Mesodermal cell (in vitro differentiated cells): ENCODE results near the gene SMARCB1.

Experiments
- H3K27ac ChIP-seq: 2 replicates; pipeline ENCODE4 v1.7.0; 2013; ENCODE audit warnings: mild to moderate bottlenecking, low read depth, low read length, moderate library complexity; ENCODE audit not compliant: severe bottlenecking
- H3K36me3 ChIP-seq: 2 replicates; pipeline ENCODE4 v1.7.1; 2013; ENCODE audit warnings: mild to moderate bottlenecking, low read length, moderate library complexity; ENCODE audit not compliant: control insufficient read depth, insufficient read depth
- H3K4me1 ChIP-seq: one replicate; pipeline ENCODE4 v1.7.1; 2013; ENCODE audit warnings: mild to moderate bottlenecking, low read length; ENCODE audit not compliant: insufficient read depth, control insufficient read depth, poor library complexity, severe bottlenecking
- H3K4me3 ChIP-seq: 2 replicates; pipeline ENCODE4 v1.7.0; 2013; ENCODE audit warnings: low read length, control low read depth, mild to moderate bottlenecking; ENCODE audit not compliant: insufficient read depth, poor library complexity, severe bottlenecking; ENCODE audit errors: extremely low read depth
- H3K9me3 ChIP-seq: 2 replicates; pipeline ENCODE4 v1.7.1; 2013; ENCODE audit warnings: mild to moderate bottlenecking, low read length, moderate library complexity; ENCODE audit not compliant: control insufficient read depth
- WGBS, 2 experiments: methylation state at CpG; one replicate each; pipeline ENCODE4 v1.1.5; 2013; ENCODE audit warnings: missing lambda C conversion rate in 2 of 2; ENCODE audit not compliant: insufficient coverage in 2 of 2; 5-methylcytosine and 5-hydroxymethylcytosine counted together

The SMARCB1 gene

DNA sequence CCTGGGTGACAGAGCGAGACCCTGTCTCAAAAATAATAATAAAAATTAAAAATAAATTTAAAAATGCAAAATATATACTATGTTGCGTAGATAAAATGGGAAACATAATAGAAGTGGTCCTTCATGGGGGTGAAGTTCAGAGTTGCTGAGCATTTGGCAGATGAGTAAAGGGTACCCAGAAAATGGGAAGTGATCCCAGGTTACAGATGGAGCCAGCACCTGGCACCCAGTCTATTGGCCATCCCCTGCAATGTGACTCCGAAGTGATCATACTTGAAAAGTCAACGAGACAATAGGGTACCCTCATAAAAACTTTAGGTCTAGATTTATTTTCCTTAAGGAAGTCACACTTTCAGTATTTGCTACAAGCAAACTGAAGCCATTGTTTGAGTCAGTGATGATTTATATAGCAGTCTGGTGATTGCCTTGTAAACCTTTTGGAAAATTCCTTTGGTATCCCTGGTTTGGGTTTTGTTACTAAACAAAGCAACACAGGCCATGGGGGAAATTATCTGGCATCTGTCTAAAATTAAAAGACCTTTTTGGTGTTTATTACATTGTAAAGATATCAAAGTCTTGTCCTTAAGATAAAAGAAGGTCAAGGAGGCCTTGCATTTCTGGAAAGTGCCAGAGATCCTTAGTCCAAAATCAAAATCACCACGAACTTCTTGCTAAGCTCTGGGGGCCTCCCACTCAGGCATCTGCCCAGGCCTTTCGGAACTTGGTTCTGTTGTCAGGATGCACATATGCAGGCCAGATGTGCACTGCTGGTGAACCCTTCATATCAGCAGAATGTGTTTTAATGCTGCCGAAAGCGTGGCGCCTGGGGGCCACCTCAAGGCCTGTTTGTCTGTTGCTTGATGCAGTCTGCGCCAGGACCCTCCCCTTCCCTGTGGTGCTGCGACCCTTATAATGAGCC is 4.3 kb downstream of the SMARCB1 start:
- H3K4me1 ChIP-seq = peaks cover 10% of the 10 kb centered on the region
- H3K9me3 ChIP-seq = no peaks in the 10 kb centered on the region
- no peak overlapping the region for H3K27ac ChIP-seq
- peaks cover 72% of the 10 kb centered on the region for H3K36me3 ChIP-seq
- H3K4me3 ChIP-seq = no peak overlapping the region
- 95% methylated on average over 8 to 9 of the region's 11 CpGs for WGBS, 2 experiments

DNA sequence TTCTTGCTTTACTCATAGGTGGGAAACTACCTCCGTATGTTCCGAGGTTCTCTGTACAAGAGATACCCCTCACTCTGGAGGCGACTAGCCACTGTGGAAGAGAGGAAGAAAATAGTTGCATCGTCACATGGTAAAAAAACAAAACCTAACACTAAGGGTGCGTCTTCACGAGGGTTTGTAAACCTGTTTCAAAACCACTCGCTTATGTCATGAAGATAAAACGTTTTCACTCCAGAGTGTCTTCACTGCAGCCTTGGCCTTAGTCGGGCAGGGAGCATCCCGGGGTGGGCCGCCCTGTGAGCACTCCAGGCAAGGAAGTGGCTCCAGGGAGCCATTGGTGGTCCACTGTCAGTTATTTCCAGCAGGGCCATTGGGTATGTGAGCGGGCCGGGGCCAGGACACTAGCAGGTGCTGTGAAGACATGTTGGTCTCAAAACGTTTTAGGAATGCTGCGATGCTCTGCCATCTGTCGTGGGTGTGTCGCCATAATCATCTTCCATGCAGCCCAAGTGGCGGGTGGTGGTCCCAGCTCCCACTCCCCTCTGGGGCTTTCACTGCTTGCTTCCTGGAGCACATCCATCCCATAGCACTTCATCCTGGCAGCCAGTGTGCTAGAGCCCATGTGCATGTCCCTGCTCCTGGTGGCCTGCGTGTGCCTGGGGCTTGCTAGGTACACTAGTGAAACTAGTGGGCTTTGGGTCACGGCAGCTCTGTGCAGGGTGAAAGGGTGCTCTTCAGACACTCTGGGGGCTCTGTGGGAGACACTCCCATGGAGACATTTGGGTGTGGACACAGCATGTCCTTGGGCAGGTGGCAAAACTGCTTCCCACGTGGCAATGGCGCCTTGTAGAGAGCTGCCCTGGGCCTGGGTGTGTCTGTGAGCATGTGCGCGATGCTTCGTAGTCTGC is 5.2 kb downstream of the SMARCB1 start:
- Histone ChIP-seq H3K4me1 (peaks cover 5% of the 10 kb centered on the region), H3K27ac (no peak overlapping the region)

GRCh38 chr22:23793326-23793725 is 6.6 kb downstream of the SMARCB1 start:
- H3K4me1 ChIP-seq = peaks cover under 1% of the 10 kb centered on the region
- no peak overlapping the region for H3K27ac ChIP-seq
- H3K4me3 ChIP-seq = no peak overlapping the region
- peaks cover 86% of the 10 kb centered on the region for H3K36me3 ChIP-seq
- 97 to 98% methylated on average over 6 to 7 of the region's 8 CpGs for WGBS, 2 experiments
- no peaks in the 10 kb centered on the region for H3K9me3 ChIP-seq

More for the DNA sequence above, 5.2 kb downstream of the SMARCB1 start:
- Histone ChIP-seq H3K36me3 (peaks cover 80% of the 10 kb centered on the region), H3K9me3 (no peaks in the 10 kb centered on the region), H3K4me3 (no peak overlapping the region)
- 97% methylated on average over 23 to 24 of the region's 25 CpGs for WGBS, 2 experiments

DNA sequence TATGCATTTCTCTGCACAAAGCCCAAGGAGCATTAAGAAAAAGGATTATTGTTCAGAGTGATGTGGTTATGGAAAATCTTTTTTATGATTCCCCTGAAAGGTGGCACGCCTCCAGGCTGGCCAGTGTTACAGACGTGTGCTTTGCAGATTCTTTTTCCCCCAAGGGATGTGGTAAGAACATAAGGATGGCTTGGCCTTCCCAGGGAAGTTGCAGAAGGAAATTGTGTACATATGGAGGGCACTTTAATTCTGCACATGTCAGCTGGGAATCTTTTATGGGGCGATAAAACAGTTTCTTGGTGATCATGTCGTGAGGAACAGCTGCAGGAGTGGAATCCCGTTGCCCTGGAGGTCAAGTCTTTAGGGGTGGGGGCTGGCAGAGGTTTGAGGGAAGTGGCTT is 9.7 kb downstream of the SMARCB1 start:
- 100% methylated on average over 4 to 5 of the region's 5 CpGs for whole genome bisulfite sequencing, 2 experiments
- Histone ChIP-seq H3K36me3 (peaks cover 89% of the 10 kb centered on the region), H3K27ac (no peak overlapping the region)

GRCh38 chr22:23800297-23801237 is 13.8 kb downstream of the SMARCB1 start:
- no peak overlapping the region for H3K4me3 ChIP-seq
- H3K36me3 ChIP-seq = peaks cover 92% of the 10 kb centered on the region
- H3K4me1 ChIP-seq = no peaks in the 10 kb centered on the region
- H3K27ac ChIP-seq = no peak overlapping the region
- 94 to 97% methylated on average over 17 to 18 of the region's 18 CpGs for WGBS, 2 experiments
- H3K9me3 ChIP-seq = no peaks in the 10 kb centered on the region

More for the DNA sequence above, 9.7 kb downstream of the SMARCB1 start:
- Histone ChIP-seq H3K9me3 (no peaks in the 10 kb centered on the region), H3K4me3 (no peak overlapping the region), H3K4me1 (no peaks in the 10 kb centered on the region)

- no peaks in the 10 kb centered on the region for H3K4me1 ChIP-seq
- 89 to 97% methylated on average over 11 of the region's 11 CpGs for WGBS, 2 experiments
- peaks cover 92% of the 10 kb centered on the region for H3K36me3 ChIP-seq
- H3K4me3 ChIP-seq = no peak overlapping the region
- H3K27ac ChIP-seq = no peak overlapping the region
- H3K9me3 ChIP-seq = no peaks in the 10 kb centered on the region
Observed at GRCh38 chr22:23801238-23801821, 14.6 kb downstream of the SMARCB1 start.

DNA sequence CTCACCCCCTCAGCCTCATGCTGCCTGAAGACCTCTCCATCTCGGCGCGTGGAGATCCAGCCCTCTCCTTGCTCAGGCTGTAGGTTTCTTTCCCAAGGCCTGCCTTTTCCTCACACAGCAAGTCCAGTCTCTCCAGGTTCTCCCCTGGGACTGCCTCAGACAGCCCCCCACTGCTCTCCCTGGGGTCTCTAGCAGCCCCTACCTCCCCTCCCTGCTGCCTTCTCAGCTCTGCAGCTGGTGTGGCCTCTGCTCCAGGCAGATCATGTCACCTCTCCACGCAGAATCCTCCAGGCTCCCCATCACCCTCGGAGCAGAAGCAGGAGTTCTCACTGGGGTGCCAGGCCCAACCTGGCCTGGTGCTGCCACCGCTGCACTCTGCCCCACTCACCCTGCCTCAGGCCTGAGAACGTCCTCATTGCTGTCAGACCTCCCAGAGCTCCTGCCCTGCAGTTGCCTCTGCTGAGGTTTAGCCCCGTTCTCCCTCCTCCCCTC is 15.2 kb downstream of the SMARCB1 start:
- peaks cover 91% of the 10 kb centered on the region for H3K36me3 ChIP-seq
- H3K27ac ChIP-seq = no peak overlapping the region
- no peaks in the 10 kb centered on the region for H3K9me3 ChIP-seq
- no peaks in the 10 kb centered on the region for H3K4me1 ChIP-seq
- WGBS, 2 experiments = 95 to 97% methylated on average over 3 to 8 of the region's 8 CpGs
- H3K4me3 ChIP-seq = no peak overlapping the region

DNA sequence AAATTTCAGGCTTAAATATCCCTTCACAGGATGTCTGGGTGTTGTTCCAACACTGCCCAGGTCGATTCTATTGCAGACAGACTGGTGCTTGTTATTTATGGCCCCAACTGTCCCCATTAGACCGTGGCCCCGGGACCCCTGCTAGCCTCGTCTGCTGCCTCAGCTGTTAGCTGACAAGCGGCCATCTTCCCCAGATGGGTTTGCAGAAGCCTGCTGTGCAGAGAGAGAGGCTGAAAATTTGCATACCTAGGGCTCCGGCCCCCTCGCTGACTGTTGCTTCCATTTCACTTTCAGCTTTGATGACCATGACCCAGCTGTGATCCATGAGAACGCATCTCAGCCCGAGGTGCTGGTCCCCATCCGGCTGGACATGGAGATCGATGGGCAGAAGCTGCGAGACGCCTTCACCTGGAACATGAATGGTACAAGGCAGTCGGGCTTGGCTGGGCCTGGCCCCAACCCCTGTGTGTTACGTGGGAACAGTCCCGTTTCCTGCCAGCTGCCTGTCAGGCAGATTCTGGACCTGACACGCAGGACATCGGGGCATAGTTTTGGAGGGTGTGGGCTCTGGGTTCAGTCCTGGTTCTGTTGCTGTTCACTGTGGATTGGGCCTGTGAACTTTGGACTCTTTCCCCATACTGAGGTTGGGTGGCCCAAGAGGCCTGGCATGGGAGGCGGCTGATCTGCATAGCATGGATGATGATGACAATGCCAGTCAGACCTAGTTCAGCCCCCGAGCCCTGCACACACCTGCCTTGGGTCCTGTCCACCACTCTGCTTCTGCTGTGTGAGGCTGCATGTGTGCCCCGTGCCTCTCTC is 16.4 kb downstream of the SMARCB1 start:
- Histone ChIP-seq H3K27ac (no peak overlapping the region), H3K4me3 (no peak overlapping the region), H3K9me3 (no peaks in the 10 kb centered on the region), H3K4me1 (no peaks in the 10 kb centered on the region), H3K36me3 (peaks cover 94% of the 10 kb centered on the region)
- 84 to 85% methylated on average over 19 to 21 of the region's 21 CpGs for WGBS, 2 experiments

DNA sequence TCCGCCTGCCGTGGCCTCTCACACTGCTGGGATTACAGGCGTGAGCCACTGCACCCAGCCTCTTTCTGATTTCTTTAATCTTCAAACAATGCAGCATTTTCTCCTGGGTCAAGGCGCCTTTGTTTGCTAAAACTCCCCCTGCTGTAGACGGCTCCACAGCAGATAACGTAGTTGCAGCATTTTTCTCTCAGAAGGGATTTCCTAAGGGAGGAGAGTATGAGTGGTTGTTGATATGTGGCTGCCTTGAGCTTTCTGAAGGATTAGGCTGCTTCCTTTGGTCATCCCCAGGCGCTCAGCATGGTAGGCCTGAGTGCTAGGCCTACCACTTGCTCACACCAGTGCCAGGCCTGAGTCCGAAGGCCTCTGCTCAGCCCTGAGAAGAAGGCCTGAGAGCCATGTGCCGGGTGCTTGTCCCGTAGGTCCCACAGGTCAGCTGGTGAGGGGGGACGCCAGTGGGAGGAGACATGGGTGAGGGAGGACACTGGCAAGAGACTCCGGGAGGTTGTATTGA is 18.1 kb downstream of the SMARCB1 start:
- no peak overlapping the region for H3K4me3 ChIP-seq
- H3K4me1 ChIP-seq = no peaks in the 10 kb centered on the region
- no peaks in the 10 kb centered on the region for H3K9me3 ChIP-seq
- WGBS, 2 experiments = 85 to 87% methylated on average over 6 to 12 of the region's 12 CpGs
- peaks cover 79% of the 10 kb centered on the region for H3K36me3 ChIP-seq
- no peak overlapping the region for H3K27ac ChIP-seq
